HG02763 (cell line): ENCODE data around the gene IL21.
"Not testable (repeated sequence)": the region's sequence is repeated elsewhere in the genome, so short reads cannot be mapped to it uniquely, and the experiment has no call there.

ENCODE experiments used
- ATAC-seq: cut with Tn5 transposase; IDR thresholded peaks from one replicate; pipeline ENCODE4 v1.9.1; 2021; ENCODE audit warnings: mild to moderate bottlenecking, moderate library complexity; ENCODE audit not compliant: unreplicated experiment

The IL21 gene

DNA sequence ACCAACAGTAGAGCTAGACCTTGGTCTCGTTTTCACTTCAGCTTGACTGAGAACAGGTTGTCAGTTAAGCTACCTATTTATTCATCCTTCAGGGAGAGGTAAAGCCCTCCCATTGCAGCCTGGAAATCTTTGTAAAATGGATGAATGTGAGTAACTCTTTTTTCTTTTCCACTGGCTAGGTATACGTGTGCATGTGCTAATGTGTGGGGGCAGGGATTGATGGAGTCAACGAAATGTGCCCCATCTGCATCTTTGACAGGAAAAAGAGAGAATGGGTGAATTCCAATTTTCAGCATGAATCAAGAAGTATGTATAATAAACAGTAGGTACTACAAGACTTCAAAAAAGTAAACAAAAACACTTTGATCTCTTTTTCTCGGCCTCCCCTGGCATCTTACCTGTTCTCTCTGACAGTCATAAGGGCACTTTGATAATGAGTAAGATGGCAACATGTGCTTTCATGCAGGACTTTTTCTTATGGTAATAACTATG, at the start of gene IL21:
Gene IL21 (minus strand): TSS at position 51 of the 492 bp plus-strand sequence. CDS start 55 bp downstream, outside the sequence.
- no peak for ATAC-seq

DNA sequence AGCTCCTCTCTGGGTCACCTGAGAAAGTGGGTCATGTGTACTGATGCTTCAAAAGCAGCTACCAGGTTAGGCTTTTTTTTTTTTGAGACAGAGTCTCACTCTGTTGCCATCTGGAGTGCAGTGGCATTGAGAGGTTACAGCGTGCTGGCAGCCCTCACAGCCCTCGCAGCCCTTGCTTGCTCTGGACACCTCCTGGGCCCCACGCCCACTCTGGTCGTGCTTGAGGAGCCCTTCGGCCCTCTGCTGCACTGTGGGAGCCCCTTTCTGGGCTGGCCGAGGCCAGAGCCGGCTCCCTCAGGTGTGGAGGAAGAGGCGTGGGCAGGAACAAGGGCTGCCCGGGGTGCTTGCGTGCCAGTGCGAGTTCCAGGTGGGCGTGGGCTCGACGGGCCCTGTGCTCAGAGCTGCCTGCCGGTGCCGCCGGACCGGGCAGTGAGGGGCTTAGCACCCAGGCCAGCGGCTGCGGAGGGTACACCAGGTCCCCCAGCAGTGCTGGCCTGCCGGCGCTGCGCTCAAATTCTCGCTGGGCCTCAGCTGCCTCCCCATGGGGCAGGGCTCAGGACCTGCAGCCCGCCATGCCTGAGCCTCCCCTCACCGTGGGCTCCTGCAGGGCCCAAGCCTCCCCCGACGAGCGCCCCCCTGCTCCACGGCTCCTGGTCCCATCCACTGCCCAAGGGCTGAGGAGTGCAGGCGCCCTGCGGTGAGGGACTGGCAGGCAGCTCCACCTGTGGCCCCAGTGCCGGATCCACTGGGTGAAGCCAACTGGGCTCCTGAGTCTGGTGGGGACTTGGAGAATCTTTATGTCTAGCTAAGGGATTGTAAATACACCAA, 49.3 kb upstream of the IL21 start:
- ATAC-seq: no peak

DNA sequence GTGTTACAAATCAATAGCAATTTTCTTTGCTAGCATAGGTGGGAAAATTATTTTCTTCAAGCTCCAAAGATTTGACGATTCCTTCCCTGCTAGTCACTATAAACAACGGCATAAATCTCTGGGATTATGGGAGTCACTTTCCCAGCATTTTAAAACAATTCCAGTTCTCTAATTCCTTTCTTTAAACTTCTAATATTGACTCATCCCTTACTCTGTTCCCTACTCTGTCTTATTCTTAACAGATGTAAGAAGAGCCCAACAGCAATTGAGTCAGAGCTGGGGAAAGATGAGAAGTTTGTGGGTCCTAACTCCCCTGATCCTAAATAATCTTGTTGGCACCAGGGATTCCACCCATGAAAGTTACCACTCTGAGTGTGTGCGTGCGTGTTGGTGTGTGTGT, 47.4 kb upstream of the IL21 start:
- ATAC-seq: no peak

GRCh38 chr4:122666527-122667245, 45.8 kb upstream of the IL21 start:
- ATAC-seq: no peak

DNA sequence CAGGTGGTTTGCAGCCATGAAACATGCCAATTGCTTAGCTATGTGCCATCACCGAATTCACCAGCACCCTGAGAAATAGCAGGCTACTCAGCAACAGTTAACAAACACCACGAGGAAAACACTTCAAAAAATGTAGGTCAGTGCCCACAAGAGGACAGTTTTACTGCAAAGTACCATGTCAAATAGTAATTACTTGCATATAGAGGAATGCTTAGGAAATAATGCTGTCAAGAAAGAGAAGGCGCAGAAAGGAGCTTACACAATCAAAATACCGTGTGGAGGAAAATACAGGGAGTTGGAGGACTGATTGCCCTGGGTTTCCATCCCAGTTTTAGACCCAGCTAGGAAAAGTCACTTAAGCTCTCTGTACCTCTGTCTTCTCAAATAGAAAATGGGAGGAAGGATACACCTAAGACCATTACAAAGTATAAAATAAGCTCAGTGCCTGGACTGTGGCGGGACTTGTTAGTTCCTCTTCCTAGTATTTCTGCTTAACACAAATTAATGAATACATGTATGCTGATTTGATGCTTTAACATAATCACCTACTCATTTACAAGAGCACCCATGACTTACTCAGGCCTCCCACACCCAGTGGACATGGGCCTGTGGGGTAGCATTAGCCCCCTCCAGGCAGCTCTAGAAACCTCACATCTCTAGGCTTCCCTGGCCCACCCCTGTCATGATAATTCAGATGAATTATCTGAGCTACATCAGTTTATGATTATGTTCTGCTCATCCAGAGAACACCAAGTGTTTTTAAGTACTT, 44.5 kb upstream of the IL21 start:
- no peak for ATAC-seq

DNA sequence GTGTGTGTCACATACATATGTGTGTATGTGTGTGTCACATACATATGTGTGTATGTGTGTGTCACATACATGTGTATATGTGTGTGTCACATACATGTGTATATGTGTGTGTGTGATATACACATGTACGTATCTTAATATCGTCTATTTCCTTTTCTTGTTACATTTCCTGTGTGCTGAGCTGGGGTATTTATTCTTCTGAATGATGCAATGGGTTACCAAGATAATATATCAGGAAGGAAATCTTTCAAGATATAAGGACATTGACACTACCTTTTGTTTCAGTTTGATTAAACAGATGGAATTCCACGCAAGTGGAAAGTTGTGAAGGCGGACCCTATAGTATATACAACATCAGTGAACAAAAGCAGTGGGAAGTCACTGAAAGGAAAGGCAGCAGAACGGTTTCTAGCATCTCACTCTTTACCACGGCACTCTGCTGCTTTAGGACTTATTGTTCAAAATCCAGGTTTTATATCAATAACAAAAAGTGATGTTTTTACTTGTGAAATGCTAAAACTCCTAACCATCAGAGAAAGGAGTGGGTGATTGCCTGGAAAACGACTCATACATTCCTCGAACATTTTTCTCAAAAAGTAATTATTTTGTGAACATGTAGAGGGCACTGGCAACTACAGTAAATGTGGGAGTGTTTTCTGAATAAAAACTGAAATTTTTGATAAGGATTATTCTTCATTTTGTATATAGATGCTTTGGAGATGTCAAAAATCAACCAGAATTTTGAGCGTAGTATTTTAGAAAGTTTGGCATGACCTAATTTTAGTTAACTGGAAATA, 43.1 kb upstream of the IL21 start:
- ATAC-seq: no peak

DNA sequence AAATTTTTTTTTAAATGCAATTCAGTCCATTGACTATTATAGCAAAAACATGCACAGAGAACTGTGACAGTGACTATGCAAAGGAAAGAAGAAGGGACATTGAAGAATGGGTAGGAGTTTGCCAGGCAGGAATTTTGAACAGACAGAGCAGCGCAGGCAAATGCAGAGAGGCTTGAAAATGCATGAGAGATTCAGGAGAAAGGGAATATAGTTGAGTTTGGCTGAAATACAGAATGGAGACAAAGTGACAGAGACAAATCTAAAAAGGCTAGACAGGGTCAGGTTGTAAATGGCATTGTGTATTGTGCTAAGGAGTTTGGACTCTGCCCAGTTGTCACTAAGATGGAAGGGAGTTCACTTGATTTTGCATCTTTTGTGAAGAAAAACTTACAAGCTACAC, 42.4 kb upstream of the IL21 start:
- no peak for ATAC-seq

- no peak for ATAC-seq
Observed at GRCh38 chr4:122662701-122663100, 41.8 kb upstream of the IL21 start.

DNA sequence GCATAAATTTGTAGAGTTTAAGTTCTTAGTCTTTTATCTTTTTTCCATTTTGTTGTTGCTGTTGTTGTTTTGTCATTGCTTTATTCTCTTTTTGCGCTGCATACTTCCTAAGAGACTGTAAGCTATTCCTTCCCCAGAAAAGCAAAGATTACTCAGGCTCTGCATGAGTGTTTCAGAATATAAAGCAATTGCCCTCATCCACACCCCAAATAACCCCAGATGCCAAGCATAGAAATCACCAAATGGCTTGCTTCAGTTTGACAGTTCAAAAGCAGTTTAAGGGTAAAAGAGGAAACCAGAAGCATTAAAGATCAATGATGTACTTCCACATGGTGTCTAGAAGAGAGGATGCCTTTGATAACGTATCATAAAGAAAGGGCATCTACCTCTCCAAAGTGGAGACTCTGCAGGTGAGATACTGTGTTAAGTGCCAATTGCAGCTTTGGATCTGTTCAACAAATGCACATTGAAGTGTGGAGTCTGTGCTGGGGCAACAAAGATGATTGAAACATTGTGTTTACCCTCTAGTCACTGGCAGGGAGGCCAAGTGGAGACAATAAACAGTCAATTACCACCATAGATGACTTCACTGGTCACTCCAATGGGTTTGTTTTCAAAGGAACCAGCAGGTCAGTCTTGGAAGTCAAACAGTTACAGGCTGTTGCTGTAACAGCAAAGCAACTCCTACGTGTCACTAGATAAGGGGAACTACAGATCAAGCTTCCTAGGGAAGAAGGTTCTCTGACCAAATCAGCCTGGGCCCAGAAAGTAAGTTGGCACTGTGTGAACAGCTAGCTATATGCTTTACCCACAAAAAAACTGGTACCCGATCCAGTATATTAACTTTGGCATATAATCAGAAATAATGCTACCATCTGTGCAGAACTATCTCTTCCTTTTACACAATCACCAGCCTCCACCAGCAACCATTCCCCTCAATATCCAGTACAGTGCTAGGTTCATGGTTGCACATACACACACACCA, 40.6 kb upstream of the IL21 start:
- ATAC-seq: no peak

DNA sequence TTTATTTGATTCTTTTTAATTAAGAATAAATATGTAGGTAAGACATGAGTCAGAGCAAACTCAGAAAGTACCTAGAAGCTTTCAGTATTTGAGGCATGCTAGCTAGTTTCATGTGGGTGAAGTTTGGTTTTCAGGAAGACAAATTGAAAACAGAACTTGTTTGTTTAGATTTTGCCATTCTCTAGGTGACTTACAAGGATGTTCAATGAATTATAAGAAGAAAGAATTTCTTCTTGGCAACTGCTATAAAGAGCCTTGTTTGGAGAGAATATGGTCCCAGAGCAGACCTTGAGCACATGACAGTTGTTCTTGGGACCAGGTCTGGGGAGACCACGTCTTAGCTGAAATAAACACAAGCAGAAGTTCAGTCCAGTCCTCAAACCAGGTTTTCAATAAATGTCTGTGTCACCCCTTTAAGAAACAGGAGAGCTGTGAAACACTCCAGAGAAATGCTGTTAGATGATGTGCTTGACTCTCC, 38.0 kb upstream of the IL21 start:
- ATAC-seq: peak; percentile 57

DNA sequence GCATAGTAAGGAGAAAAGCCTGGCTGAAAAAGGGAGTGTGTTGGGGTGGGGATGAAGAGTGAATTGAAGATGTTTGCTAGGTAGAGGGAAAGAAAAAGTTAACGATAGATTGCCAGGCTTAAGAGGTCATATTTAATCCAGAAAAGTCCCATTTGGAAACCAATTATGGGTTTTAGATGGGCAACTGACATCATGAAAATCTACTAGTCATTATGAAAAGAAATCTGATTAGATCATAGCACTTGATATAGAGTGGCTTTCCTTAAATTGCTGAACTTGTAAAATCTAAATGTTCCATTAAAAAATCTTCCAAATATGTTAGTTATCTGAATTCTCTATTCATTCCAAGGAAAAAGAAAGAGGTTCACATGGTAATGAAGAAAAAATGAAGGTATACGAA, 37.5 kb upstream of the IL21 start:
- no peak for ATAC-seq

DNA sequence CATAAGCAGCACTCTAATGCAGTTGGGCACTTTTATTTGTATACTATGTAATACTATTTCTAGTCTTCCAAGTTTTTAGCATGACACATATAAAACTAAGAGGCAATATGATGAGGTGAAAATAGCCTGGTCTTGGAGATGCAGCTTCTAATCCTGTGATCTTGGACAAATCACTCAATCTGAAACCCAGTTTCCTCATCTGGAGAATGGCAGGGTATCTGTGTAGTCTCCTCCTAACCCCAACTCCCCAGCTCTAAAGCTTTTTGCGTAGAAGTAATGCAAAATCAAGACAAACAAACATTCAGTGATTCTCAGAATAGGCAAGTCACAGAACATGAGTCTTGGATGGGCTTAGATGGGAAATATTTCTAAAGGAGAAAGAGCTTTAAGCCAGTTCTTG, 36.7 kb upstream of the IL21 start:
- no peak for ATAC-seq

- ATAC-seq: not testable (repeated sequence)
Observed at GRCh38 chr4:122656583-122656982, 35.7 kb upstream of the IL21 start.

DNA sequence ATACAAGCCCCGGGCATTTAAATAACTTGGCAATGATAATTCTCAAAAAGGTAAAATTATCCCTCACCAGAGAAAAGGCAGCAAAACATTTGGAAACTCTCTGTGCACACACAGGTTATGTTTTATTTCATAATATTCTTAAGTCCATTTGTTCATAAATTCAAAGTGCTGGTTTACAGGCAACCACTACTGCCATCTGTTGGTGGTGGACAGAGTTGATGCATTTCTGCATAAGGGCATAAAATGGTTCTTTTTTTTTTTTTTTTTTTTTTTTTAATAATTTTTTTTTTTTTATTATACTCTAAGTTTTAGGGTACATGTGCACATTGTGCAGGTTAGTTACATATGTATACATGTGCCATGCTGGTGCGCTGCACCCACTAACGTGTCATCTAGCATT, 31.5 kb upstream of the IL21 start:
- no peak for ATAC-seq

DNA sequence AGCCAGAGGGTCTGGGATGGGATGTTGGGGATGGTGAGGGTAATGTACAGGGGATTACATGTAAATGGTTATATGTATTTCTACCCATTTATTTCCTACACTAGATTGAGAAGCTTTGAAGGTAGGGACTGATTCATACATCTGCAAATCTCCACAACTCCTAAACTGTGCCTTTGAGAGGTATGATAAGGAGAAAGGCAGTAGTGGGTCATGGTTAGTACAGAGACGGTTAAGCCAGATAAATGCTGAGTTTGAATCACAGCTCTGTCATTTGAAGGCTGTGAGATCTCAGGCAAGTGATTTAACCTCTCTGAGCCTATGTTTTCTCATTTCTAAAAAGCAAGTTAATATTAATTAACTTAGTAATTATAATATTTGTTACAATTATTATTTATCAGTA, 29.3 kb upstream of the IL21 start:
- ATAC-seq: no peak

DNA sequence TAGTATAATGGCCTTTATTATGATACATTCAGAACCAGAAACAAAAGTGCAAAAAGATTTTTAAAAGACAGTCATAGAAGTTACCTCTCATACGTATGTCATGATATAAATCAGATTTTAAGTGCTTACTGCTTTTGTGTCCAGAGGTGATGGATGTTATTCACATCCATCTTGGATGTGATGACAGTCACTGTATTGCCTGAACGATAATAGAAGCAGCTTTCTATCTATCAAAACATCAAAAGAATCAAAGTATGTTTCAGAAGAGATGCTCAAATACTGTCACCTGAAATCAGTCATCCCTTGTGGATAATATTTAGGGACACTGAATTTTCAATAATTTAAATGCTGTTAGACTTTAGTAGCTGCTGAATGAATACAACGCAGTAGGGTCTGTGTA, 26.8 kb upstream of the IL21 start:
- ATAC-seq: no peak

DNA sequence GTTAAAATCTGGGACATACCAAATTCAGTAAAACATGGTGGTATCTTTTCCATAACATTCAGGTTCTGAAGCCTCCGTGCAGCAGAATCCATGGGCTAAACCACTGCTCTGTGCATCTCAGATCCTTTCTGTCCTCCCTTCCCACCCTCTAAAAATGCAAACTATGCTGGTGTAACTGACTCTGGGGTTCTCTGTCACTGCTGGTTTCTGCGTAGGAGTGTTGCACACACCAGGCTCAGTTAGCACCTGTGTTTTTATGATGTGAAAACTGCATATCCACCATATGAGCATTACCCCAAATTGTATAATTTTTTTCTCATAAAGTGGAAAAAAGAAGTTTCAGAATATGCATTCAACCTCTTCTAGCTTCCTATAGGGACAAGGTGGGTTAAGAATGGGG, 22.4 kb upstream of the IL21 start:
- ATAC-seq: no peak

DNA sequence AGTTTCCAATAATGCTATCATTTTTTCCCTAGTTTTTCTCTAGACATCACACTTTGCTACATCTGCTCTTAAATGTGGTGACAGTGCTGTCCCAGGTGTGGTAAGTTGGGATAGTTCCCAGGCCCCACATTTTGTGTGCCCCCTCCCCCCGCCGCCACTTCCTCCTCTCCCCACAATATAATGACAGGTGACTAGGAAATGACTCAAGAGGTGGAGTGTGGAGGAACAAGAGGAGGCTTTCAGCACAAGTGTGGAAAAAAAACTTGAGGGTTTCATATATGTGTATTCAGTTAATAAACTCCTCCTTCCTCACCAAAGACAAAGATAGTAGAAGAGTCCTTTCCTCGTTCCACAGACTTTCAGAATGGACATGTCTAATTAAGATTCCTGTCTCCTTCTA, 18.3 kb upstream of the IL21 start:
- ATAC-seq: no peak

GRCh38 chr4:122636697-122637096, 15.8 kb upstream of the IL21 start:
- ATAC-seq: no peak
